T-helper 9 cell (primary cell): ENCODE measurements around the gene SDK1.
"Not testable (repeated sequence)": the region's sequence is repeated elsewhere in the genome, so short reads cannot be mapped to it uniquely, and the experiment has no call there.

Source experiments
- DNase-seq: peaks from one replicate; pipeline ENCODE4 v3.0.0-alpha.2; 2020

The SDK1 gene

GRCh38 chr7:3540456-3541220 is 239.6 kb downstream of the SDK1 start:
- DNase-seq = no peak

- no peak for DNase-seq
Measured at GRCh38 chr7:3544202-3544601, 243.2 kb downstream of the SDK1 start.

- no peak for DNase-seq
Measured at GRCh38 chr7:3548815-3549214, 247.8 kb downstream of the SDK1 start.

GRCh38 chr7:3549601-3550000 is 248.5 kb downstream of the SDK1 start:
- DNase-seq = no peak

- DNase-seq = no peak
Measured at GRCh38 chr7:3551536-3551935, 250.5 kb downstream of the SDK1 start.

GRCh38 chr7:3552499-3552898 is 251.4 kb downstream of the SDK1 start:
- DNase-seq = no peak

GRCh38 chr7:3558400-3558799 is 257.3 kb downstream of the SDK1 start:
- DNase-seq = no peak

GRCh38 chr7:3559278-3559677 is 258.2 kb downstream of the SDK1 start:
- no peak for DNase-seq

- DNase-seq = no peak
Measured at GRCh38 chr7:3560495-3560894, 259.4 kb downstream of the SDK1 start.

- no peak for DNase-seq
Measured at GRCh38 chr7:3561932-3562331, 260.9 kb downstream of the SDK1 start.

GRCh38 chr7:3564231-3564630 is 263.2 kb downstream of the SDK1 start:
- no peak for DNase-seq

GRCh38 chr7:3568516-3568915 is 267.5 kb downstream of the SDK1 start:
- no peak for DNase-seq

GRCh38 chr7:3569643-3570042 is 268.6 kb downstream of the SDK1 start:
- DNase-seq = no peak

GRCh38 chr7:3573151-3573550 is 272.1 kb downstream of the SDK1 start:
- no peak for DNase-seq

- DNase-seq = no peak
Measured at GRCh38 chr7:3574386-3574785, 273.3 kb downstream of the SDK1 start.

- no peak for DNase-seq
Measured at GRCh38 chr7:3575753-3576531, 274.9 kb downstream of the SDK1 start.

GRCh38 chr7:3578399-3578798 is 277.3 kb downstream of the SDK1 start:
- no peak for DNase-seq

- no peak for DNase-seq
Measured at GRCh38 chr7:3579638-3580219, 278.7 kb downstream of the SDK1 start.

- not testable (repeated sequence) for DNase-seq
Measured at GRCh38 chr7:3582145-3582544, 281.1 kb downstream of the SDK1 start.

- no peak for DNase-seq
Measured at GRCh38 chr7:3585826-3586225, 284.8 kb downstream of the SDK1 start.

GRCh38 chr7:3588341-3588740 is 287.3 kb downstream of the SDK1 start:
- DNase-seq = no peak

- DNase-seq = no peak
Measured at GRCh38 chr7:3589752-3590151, 288.7 kb downstream of the SDK1 start.

- no peak for DNase-seq
Measured at GRCh38 chr7:3591219-3591618, 290.2 kb downstream of the SDK1 start.

GRCh38 chr7:3591944-3592343 is 290.9 kb downstream of the SDK1 start:
- DNase-seq = no peak
